ENCODE data around the gene CFAP161. TPM values are rescaled to one million over a fixed set of nuclear protein-coding genes. Genes with fewer than 3 reads are reported as not detected.
"Not testable (repeated sequence)": the region's sequence is repeated elsewhere in the genome, so short reads cannot be mapped to it uniquely, and the experiment has no call there.

CFAP161 gene
- total RNA-seq, 4 donors from 2014 or later: 6.6 TPM; not detected in 3

- peaks cover 0 to under 1% (median 0%) of the 10 kb centered on the region in 4 donors for H3K4me1 ChIP-seq
- peak in 5 of 6 experiments; percentile 33 to 59 (median 49) for TF ChIP-seq CTCF (IDR thresholded peaks at IDR 0.05)
- no peak for TF ChIP-seq POLR2A (IDR thresholded peaks at IDR 0.05)
- H3K27me3 ChIP-seq: no peaks in the 10 kb centered on the region
- H3K9me3 ChIP-seq: no peaks in the 10 kb centered on the region
- DNase-seq: peak in 1 of 3 donors; percentile 55
- H3K36me3 ChIP-seq: no peaks in the 10 kb centered on the region
- no peak overlapping the region for H3K27ac ChIP-seq
- H3K4me3 ChIP-seq: no peak overlapping the region
Measured at GRCh38 chr15:81155375-81156218, 21.5 kb downstream of the CFAP161 start.

GRCh38 chr15:81156324-81156723 is 22.3 kb downstream of the CFAP161 start:
- TF ChIP-seq POLR2A (IDR thresholded peaks at IDR 0.05) (no peak), CTCF (IDR thresholded peaks at IDR 0.05) (no peak)
- Histone ChIP-seq H3K27me3 (no peaks in the 10 kb centered on the region), H3K36me3 (no peaks in the 10 kb centered on the region), H3K9me3 (no peaks in the 10 kb centered on the region), H3K4me1 (peaks cover 0 to 7% (median 0%) of the 10 kb centered on the region in 4 donors), H3K27ac (no peak overlapping the region), H3K4me3 (no peak overlapping the region)
- DNase-seq: no peak

GRCh38 chr15:81157195-81157938 is 23.3 kb downstream of the CFAP161 start:
- Histone ChIP-seq H3K4me1 (peaks cover 0 to 7% (median 0%) of the 10 kb centered on the region in 4 donors), H3K36me3 (no peaks in the 10 kb centered on the region), H3K4me3 (no peak overlapping the region), H3K9me3 (no peaks in the 10 kb centered on the region), H3K27ac (no peak overlapping the region), H3K27me3 (no peaks in the 10 kb centered on the region)
- TF ChIP-seq POLR2A (IDR thresholded peaks at IDR 0.05) (no peak), CTCF (IDR thresholded peaks at IDR 0.05) (no peak)
- DNase-seq: no peak

- no peak for DNase-seq
- Histone ChIP-seq H3K4me3 (no peak overlapping the region), H3K36me3 (no peaks in the 10 kb centered on the region), H3K27me3 (no peaks in the 10 kb centered on the region), H3K27ac (no peak overlapping the region), H3K9me3 (no peaks in the 10 kb centered on the region), H3K4me1 (peaks cover 0 to 7% (median 0%) of the 10 kb centered on the region in 4 donors)
- TF ChIP-seq CTCF (IDR thresholded peaks at IDR 0.05): no peak
Measured at GRCh38 chr15:81157939-81158223, 23.8 kb downstream of the CFAP161 start.

- not testable (repeated sequence) for H3K27ac ChIP-seq, H3K4me3 ChIP-seq, H3K27me3 ChIP-seq, H3K9me3 ChIP-seq, H3K4me1 ChIP-seq, H3K36me3 ChIP-seq, DNase-seq
Measured at GRCh38 chr15:81158561-81158960, 24.5 kb downstream of the CFAP161 start.

Measured in Peyer's patch (tissue), 4 donors.